PFSK-1 (cell line): ENCODE measurements around the gene JUNB.

ENCODE experiments used
- FOXP2 ChIP-seq: optimal IDR thresholded peaks from 2 replicates; pipeline ENCODE3; 2011; ENCODE audit warnings: borderline replicate concordance, control low read depth, inconsistent platforms; ENCODE audit not compliant: insufficient read depth; ENCODE audit errors: extremely low read length, extremely low read depth
- POLR2AphosphoS5 ChIP-seq: IDR thresholded peaks from 2 replicates; pipeline ENCODE4 v1.6.1; 2012; ENCODE audit warnings: low read depth, mild to moderate bottlenecking, control low read depth, low read length, moderate library complexity
- SIN3A ChIP-seq: IDR thresholded peaks from 2 replicates; pipeline ENCODE4 v1.6.1; 2012; ENCODE audit warnings: mild to moderate bottlenecking, low read length, moderate library complexity, borderline replicate concordance; ENCODE audit not compliant: insufficient read depth
- TAF1 ChIP-seq: IDR thresholded peaks from 2 replicates; pipeline ENCODE4 v1.6.1; 2012; ENCODE audit warnings: low read length, control low read depth, borderline replicate concordance; ENCODE audit not compliant: insufficient read depth
- TF ChIP-seq, protein P1 (sequence below), 2 experiments: IDR thresholded peaks; 2 replicates each; pipeline versions ENCODE4 v1.6.1 to v1.8.0; 2011 to 2012; ENCODE audit warnings: low read depth in 2 of 2, low read length in 2 of 2, control low read depth in 1 of 2, inconsistent platforms in 1 of 2, mild to moderate bottlenecking in 1 of 2, moderate library complexity in 1 of 2; ENCODE audit not compliant: insufficient read depth in 1 of 2

DNA sequence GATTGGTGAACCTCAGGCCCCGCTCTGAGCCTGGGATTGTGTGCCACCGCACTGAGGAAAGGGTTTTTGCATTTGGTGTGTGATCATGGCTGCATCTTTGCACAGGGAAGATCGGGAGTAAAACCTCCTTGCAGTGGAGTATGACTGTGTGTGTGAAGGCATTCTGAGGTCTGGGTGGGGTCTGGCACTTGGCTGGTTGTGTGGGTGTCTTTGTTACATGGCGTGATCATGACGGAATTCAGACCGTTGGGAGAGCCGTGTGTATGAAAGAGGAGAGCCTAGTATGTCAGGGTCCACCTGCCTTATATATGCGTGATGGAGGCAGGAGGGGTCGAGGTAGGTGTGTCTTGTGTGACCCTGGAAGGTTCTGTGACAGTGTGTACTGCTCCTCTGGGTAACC, 40.4 kb upstream of the JUNB start:
- TF ChIP-seq POLR2AphosphoS5, result no peak
- TF ChIP-seq, protein P1, sequence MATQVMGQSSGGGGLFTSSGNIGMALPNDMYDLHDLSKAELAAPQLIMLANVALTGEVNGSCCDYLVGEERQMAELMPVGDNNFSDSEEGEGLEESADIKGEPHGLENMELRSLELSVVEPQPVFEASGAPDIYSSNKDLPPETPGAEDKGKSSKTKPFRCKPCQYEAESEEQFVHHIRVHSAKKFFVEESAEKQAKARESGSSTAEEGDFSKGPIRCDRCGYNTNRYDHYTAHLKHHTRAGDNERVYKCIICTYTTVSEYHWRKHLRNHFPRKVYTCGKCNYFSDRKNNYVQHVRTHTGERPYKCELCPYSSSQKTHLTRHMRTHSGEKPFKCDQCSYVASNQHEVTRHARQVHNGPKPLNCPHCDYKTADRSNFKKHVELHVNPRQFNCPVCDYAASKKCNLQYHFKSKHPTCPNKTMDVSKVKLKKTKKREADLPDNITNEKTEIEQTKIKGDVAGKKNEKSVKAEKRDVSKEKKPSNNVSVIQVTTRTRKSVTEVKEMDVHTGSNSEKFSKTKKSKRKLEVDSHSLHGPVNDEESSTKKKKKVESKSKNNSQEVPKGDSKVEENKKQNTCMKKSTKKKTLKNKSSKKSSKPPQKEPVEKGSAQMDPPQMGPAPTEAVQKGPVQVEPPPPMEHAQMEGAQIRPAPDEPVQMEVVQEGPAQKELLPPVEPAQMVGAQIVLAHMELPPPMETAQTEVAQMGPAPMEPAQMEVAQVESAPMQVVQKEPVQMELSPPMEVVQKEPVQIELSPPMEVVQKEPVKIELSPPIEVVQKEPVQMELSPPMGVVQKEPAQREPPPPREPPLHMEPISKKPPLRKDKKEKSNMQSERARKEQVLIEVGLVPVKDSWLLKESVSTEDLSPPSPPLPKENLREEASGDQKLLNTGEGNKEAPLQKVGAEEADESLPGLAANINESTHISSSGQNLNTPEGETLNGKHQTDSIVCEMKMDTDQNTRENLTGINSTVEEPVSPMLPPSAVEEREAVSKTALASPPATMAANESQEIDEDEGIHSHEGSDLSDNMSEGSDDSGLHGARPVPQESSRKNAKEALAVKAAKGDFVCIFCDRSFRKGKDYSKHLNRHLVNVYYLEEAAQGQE (IDR thresholded peaks at IDR 0.05; ENCODE audit: insufficient read depth in 1 of 2, low read depth in 2 of 2, low read length in 2 of 2), result no peak
- no peak for TF ChIP-seq TAF1
- no peak for TF ChIP-seq SIN3A
- no peak for TF ChIP-seq FOXP2
